Ectodermal cell (in vitro differentiated cells): ENCODE results near the gene UBE2QL1.

Source experiments
- H3K27ac ChIP-seq: 2 replicates; pipeline ENCODE4 v1.7.0; 2013; ENCODE audit warnings: mild to moderate bottlenecking, low read depth, low read length; ENCODE audit not compliant: insufficient read depth, poor library complexity, severe bottlenecking
- H3K27me3 ChIP-seq: 2 replicates; pipeline ENCODE4 v1.7.0; 2013; ENCODE audit warnings: mild to moderate bottlenecking, low read length; ENCODE audit not compliant: insufficient read depth, control insufficient read depth, poor library complexity, severe bottlenecking
- H3K36me3 ChIP-seq: one replicate; pipeline ENCODE4 v1.7.0; 2013; ENCODE audit warnings: low read length; ENCODE audit not compliant: control insufficient read depth, insufficient read depth
- H3K4me1 ChIP-seq: one replicate; pipeline ENCODE4 v1.7.0; 2013; ENCODE audit warnings: low read length; ENCODE audit not compliant: control insufficient read depth, insufficient read depth
- H3K4me3 ChIP-seq: 2 replicates; pipeline ENCODE4 v1.7.0; 2013; ENCODE audit warnings: low read depth, low read length, control low read depth; ENCODE audit not compliant: insufficient read depth
- H3K9me3 ChIP-seq: 2 replicates; pipeline ENCODE4 v1.7.0; 2013; ENCODE audit warnings: mild to moderate bottlenecking, low read length, moderate library complexity; ENCODE audit not compliant: control insufficient read depth
- WGBS, 2 experiments: methylation state at CpG; one replicate each; pipeline ENCODE4 v1.1.7; 2013; ENCODE audit warnings: missing lambda C conversion rate in 2 of 2; 5-methylcytosine and 5-hydroxymethylcytosine counted together

The UBE2QL1 gene

GRCh38 chr5:6465831-6466790 is 17.5 kb downstream of the UBE2QL1 start:
- Histone ChIP-seq H3K4me1 (peaks cover 15% of the 10 kb centered on the region), H3K27me3 (no peaks in the 10 kb centered on the region), H3K9me3 (no peaks in the 10 kb centered on the region), H3K4me3 (no peak overlapping the region), H3K27ac (no peak overlapping the region), H3K36me3 (no peaks in the 10 kb centered on the region)
- WGBS, 2 experiments: 87 to 89% methylated on average over 27 to 28 of the region's 28 CpGs

DNA sequence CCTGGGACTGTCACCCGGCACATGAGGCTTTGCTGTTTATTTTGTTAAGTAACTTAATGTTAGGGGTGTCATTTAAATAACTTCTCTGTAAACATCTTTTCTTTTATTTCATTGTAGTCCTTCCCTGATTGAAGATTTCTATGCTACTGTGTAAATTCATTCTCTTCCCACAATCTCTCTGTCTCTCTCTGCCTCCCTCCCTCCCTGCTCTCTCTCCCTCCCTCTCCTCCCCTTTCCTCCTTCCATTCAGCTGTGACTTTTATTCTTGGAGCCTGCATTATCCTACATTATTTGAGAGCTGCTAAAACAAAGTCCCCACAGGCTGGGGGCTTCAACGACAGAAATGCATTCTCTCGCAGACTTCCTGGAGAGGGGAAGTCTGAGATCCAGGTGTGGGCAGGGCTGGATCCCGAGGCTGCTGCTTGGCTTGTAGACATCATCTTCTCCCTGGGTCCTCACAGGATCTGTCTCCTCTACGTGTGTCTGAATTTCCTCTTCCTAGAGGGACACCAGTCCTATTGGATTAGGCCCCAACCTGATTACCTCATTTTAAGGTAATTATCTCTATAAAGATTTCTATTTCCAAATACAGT is 18.4 kb downstream of the UBE2QL1 start:
- H3K4me3 ChIP-seq: no peak overlapping the region
- WGBS, 2 experiments: 23 to 31% methylated on average over 5 of the region's 5 CpGs
- no peak overlapping the region for H3K27ac ChIP-seq
- peaks cover 15% of the 10 kb centered on the region for H3K4me1 ChIP-seq
- no peaks in the 10 kb centered on the region for H3K9me3 ChIP-seq
- H3K27me3 ChIP-seq: no peaks in the 10 kb centered on the region
- H3K36me3 ChIP-seq: no peaks in the 10 kb centered on the region

GRCh38 chr5:6467591-6467990 is 18.9 kb downstream of the UBE2QL1 start:
- no peaks in the 10 kb centered on the region for H3K27me3 ChIP-seq
- peaks cover 15% of the 10 kb centered on the region for H3K4me1 ChIP-seq
- no peaks in the 10 kb centered on the region for H3K9me3 ChIP-seq
- no peak overlapping the region for H3K27ac ChIP-seq
- WGBS, 2 experiments: 69 to 70% methylated on average over 10 of the region's 10 CpGs
- no peak overlapping the region for H3K4me3 ChIP-seq
- no peaks in the 10 kb centered on the region for H3K36me3 ChIP-seq

DNA sequence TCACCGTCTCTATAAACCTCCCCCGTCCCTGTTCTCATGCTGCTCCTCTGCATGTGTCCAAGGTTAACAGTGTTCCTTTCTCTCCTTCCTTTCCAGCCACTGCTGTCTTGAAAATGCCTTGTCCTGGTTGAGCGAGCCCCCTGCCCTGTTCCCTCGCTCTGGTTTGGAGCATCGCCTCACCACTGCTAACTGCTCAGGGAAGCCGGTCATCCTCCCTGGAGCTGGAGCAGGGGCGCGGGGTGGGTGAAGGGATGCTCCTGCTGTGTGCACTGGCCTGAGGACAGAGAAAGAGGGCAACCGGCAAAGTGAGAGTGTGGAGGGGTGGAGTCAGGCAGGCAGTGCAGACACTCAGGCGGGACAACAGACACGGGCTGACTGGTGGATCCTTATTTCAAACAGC is 19.4 kb downstream of the UBE2QL1 start:
- 20 to 29% methylated on average over 11 of the region's 11 CpGs for WGBS, 2 experiments
- H3K36me3 ChIP-seq: no peaks in the 10 kb centered on the region
- no peak overlapping the region for H3K4me3 ChIP-seq
- peaks cover 15% of the 10 kb centered on the region for H3K4me1 ChIP-seq
- H3K27ac ChIP-seq: no peak overlapping the region
- no peaks in the 10 kb centered on the region for H3K27me3 ChIP-seq
- no peaks in the 10 kb centered on the region for H3K9me3 ChIP-seq

DNA sequence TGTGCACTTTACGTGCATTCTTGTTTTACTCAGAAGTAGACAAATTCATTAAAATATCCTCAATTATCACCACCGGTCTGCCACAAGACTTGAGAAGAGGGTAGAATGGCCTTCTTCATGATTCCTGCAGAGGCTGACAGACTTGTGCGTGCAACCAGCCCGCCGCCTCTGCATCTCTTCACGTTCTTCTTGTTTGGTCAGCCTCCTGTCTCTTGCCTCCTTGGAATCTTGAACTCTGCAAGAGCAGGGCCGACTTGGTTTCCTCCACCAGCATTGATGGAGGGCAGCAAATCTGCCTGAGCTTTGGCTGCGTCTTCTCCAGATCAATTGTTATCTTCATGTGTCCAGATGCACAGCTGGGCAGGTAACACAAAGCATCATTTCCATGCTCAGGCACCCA is 20.2 kb downstream of the UBE2QL1 start:
- Histone ChIP-seq H3K4me3 (no peak overlapping the region), H3K4me1 (peaks cover 15% of the 10 kb centered on the region), H3K9me3 (no peaks in the 10 kb centered on the region), H3K27me3 (no peaks in the 10 kb centered on the region), H3K27ac (no peak overlapping the region), H3K36me3 (no peaks in the 10 kb centered on the region)
- 95 to 96% methylated on average over 8 of the region's 8 CpGs for WGBS, 2 experiments

GRCh38 chr5:6469836-6470235 is 21.2 kb downstream of the UBE2QL1 start:
- Histone ChIP-seq H3K36me3 (no peaks in the 10 kb centered on the region), H3K4me3 (no peak overlapping the region), H3K27ac (no peak overlapping the region), H3K4me1 (peaks cover 15% of the 10 kb centered on the region), H3K9me3 (no peaks in the 10 kb centered on the region), H3K27me3 (no peaks in the 10 kb centered on the region)
- WGBS, 2 experiments: 91 to 97% methylated on average over 11 of the region's 11 CpGs

GRCh38 chr5:6470672-6471071 is 22.0 kb downstream of the UBE2QL1 start:
- no peaks in the 10 kb centered on the region for H3K27me3 ChIP-seq

GRCh38 chr5:6471252-6471651 is 22.6 kb downstream of the UBE2QL1 start:
- 100% methylated on average over 1 of the region's 1 CpG for whole genome bisulfite sequencing, 2 experiments
- Histone ChIP-seq H3K27ac (no peak overlapping the region), H3K9me3 (no peaks in the 10 kb centered on the region), H3K27me3 (no peaks in the 10 kb centered on the region), H3K4me3 (no peak overlapping the region), H3K36me3 (no peaks in the 10 kb centered on the region), H3K4me1 (peaks cover 15% of the 10 kb centered on the region)

More at GRCh38 chr5:6470672-6471071, 22.0 kb downstream of the UBE2QL1 start:
- 93% methylated on average over 4 of the region's 4 CpGs for WGBS, 2 experiments
- Histone ChIP-seq H3K36me3 (no peaks in the 10 kb centered on the region), H3K27ac (no peak overlapping the region), H3K9me3 (no peaks in the 10 kb centered on the region), H3K4me3 (no peak overlapping the region), H3K4me1 (peaks cover 15% of the 10 kb centered on the region)

- H3K9me3 ChIP-seq: no peaks in the 10 kb centered on the region
- no peak overlapping the region for H3K4me3 ChIP-seq
- H3K27me3 ChIP-seq: no peaks in the 10 kb centered on the region
- H3K4me1 ChIP-seq: peaks cover 6% of the 10 kb centered on the region
- no peaks in the 10 kb centered on the region for H3K36me3 ChIP-seq
- 88 to 90% methylated on average over 5 of the region's 5 CpGs for WGBS, 2 experiments
- H3K27ac ChIP-seq: no peak overlapping the region
Observed at GRCh38 chr5:6472792-6473191, 24.1 kb downstream of the UBE2QL1 start.

- peaks cover 1% of the 10 kb centered on the region for H3K4me1 ChIP-seq
- H3K4me3 ChIP-seq: no peak overlapping the region
- no peaks in the 10 kb centered on the region for H3K9me3 ChIP-seq
- 90 to 93% methylated on average over 6 of the region's 6 CpGs for WGBS, 2 experiments
- no peaks in the 10 kb centered on the region for H3K27me3 ChIP-seq
- H3K36me3 ChIP-seq: no peaks in the 10 kb centered on the region
- H3K27ac ChIP-seq: no peak overlapping the region
Observed at GRCh38 chr5:6473284-6473683, 24.6 kb downstream of the UBE2QL1 start.
